Esophagus squamous epithelium (tissue), 4 donors: ENCODE data around the gene GP1BA.

ENCODE experiments used
- CTCF ChIP-seq, 6 experiments: fragments of 450-650 bp in 4 of 6; fragments of 200-600 bp in 2 of 6; sonication (generic) in 2 of 6; IDR thresholded peaks; one replicate each; pipeline ENCODE4 v1.5.1; 2016 to 2019; ENCODE audit warnings: antibody characterized with exemption in 6 of 6, mild to moderate bottlenecking in 4 of 6, moderate library complexity in 4 of 6
- POLR2A ChIP-seq, 4 donors: fragments of 450-650 bp; IDR thresholded peaks; one replicate each; pipeline ENCODE4 v1.6.1; 2017; ENCODE audit warnings: antibody characterized with exemption in 4 of 4, mild to moderate bottlenecking in 4 of 4, moderate library complexity in 3 of 4

GRCh38 chr17:4898351-4898750 is 33.7 kb upstream of the GP1BA start:
- TF ChIP-seq CTCF (IDR thresholded peaks at IDR 0.05) (no peak), POLR2A (IDR thresholded peaks at IDR 0.05) (no peak)
